CD4-positive, alpha-beta T cell (primary cell): ENCODE data around the gene GPC5. TPM values are rescaled to one million over a fixed set of nuclear protein-coding genes. Genes with fewer than 3 reads are reported as not detected.

Experiments
- ATAC-seq: fragments of 200-7000 bp; cut with Tn5 transposase; one replicate; pipeline ENCODE4 v1.10.0; 2022; ENCODE audit warnings: mild to moderate bottlenecking; ENCODE audit not compliant: poor library complexity
- CTCF ChIA-PET: fragments of 350-600 bp; sonication (Branson Sonifier 250); formaldehyde crosslinking; loops from one replicate; lab custom pipeline; 2021; ENCODE audit warnings: antibody characterized with exemption, inconsistent platforms; lab: Charles Lee
- POLR2A ChIA-PET: fragments of 350-600 bp; sonication (Branson Sonifier 250); formaldehyde crosslinking; loops from one replicate; lab custom pipeline; 2021; ENCODE audit warnings: antibody characterized with exemption, inconsistent platforms; lab: Charles Lee
- DNase-seq, 14 experiments: peaks; one replicate each; pipeline ENCODE4 v3.0.0-alpha.2; 2013 to 2020; ENCODE audit warnings: mixed read lengths in 2 of 14
- H3K27ac ChIP-seq, 2 donors: one replicate each; pipeline versions ENCODE4 v1.5.1 to v1.7.0; 2013; ENCODE audit warnings: low read length in 2 of 2, low read depth in 1 of 2, mild to moderate bottlenecking in 1 of 2
- H3K27me3 ChIP-seq, 2 experiments: 1 replicate in 1 of 2; 2 replicates in 1 of 2; pipeline versions ENCODE4 v1.6.1 to v1.7.0; 2013; ENCODE audit warnings: low read length in 2 of 2, control low read depth in 1 of 2, mild to moderate bottlenecking in 1 of 2, moderate library complexity in 1 of 2; ENCODE audit not compliant: insufficient read depth in 2 of 2, control insufficient read depth in 1 of 2
- H3K36me3 ChIP-seq: one replicate; pipeline ENCODE4 v1.6.1; 2013; ENCODE audit warnings: low read length, control low read depth; ENCODE audit not compliant: insufficient read depth
- H3K4me1 ChIP-seq: one replicate; pipeline ENCODE4 v1.6.1; 2013; ENCODE audit warnings: low read length, control low read depth; ENCODE audit not compliant: insufficient read depth
- H3K4me3 ChIP-seq: one replicate; pipeline ENCODE4 v1.5.1; 2013; ENCODE audit warnings: mild to moderate bottlenecking, low read length, moderate library complexity
- H3K9me3 ChIP-seq, 2 experiments: 1 replicate in 1 of 2; 2 replicates in 1 of 2; pipeline versions ENCODE4 v1.6.1 to v1.7.0; 2013; ENCODE audit warnings: low read length in 2 of 2, mild to moderate bottlenecking in 2 of 2, control low read depth in 1 of 2, moderate library complexity in 1 of 2; ENCODE audit not compliant: control insufficient read depth in 1 of 2, insufficient read depth in 1 of 2
- H3K27ac Mint-ChIP-seq: one replicate; pipeline ENCODE4 v1.8.0; 2020; ENCODE audit warnings: mixed read lengths
- H3K27me3 Mint-ChIP-seq: one replicate; pipeline ENCODE4 v1.8.0; 2021; ENCODE audit warnings: mixed read lengths
- H3K36me3 Mint-ChIP-seq: one replicate; pipeline ENCODE4 v1.8.0; 2021; ENCODE audit warnings: low read depth, mixed read lengths
- H3K4me1 Mint-ChIP-seq: one replicate; pipeline ENCODE4 v1.8.0; 2021; ENCODE audit warnings: low read depth, mixed read lengths
- H3K4me3 Mint-ChIP-seq: one replicate; pipeline ENCODE4 v1.8.0; 2020; ENCODE audit warnings: mild to moderate bottlenecking, mixed read lengths
- H3K9me3 Mint-ChIP-seq: one replicate; pipeline ENCODE4 v1.8.0; 2020; ENCODE audit warnings: mixed read lengths
- CTCF ChIP-seq: fragments of 200-600 bp; IDR thresholded peaks from one replicate; pipeline ENCODE4 v1.8.0; 2022; ENCODE audit warnings: antibody characterized with exemption, mild to moderate bottlenecking
- intact Hi-C, 2 experiments: fragments of 100-400 bp; cut with DNase I in 1 of 2; cut with micrococcal nuclease in 1 of 2; formaldehyde crosslinking; loops; one replicate each; pipeline versions ENCODE4 v1.15.1 to v1.9.0; 2023 to 2025; cut with DNase I, micrococcal nuclease
- total RNA-seq, 174 experiments: library from RNA in 2 of 174; stranded (reverse) in 2 of 174; gene quantifications; one replicate each; pipeline ENCODE4 v1.2.3 and lab custom pipeline; 2021 to 2026

Gene GPC5
- total RNA-seq, 2 experiments from 2014 or later = not detected

DNA sequence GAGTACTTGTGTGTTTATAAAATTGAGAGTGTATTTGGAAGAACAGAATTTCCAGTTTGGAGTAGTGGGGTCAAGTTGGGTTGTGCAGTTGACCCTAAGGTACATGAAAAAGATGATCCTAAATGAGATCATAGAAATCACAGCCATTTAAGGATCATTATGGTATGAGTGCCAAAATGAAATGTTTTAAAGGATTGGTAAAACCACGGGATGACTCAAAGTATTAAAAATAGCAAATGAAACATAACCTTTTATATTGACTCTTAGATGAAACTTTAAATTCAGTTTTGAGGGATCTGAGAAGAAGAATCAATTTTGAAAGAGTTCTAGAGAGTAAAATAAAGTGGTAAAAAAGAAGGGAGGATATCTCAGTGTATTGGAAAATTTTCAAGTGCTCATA lies 773.8 kb downstream of the GPC5 start:
- no peak for DNase-seq
- Histone ChIP-seq H3K9me3 (no peaks in the 10 kb centered on the region), H3K27me3 (no peaks in the 10 kb centered on the region), H3K36me3 (no peaks in the 10 kb centered on the region), H3K4me3 (no peak overlapping the region), H3K4me1 (no peaks in the 10 kb centered on the region), H3K27ac (no peak overlapping the region)
- Mint-ChIP-seq H3K9me3 (no peaks in the 10 kb centered on the region), H3K4me1 (no peaks in the 10 kb centered on the region), H3K27me3 (no peaks in the 10 kb centered on the region), H3K27ac (no peak overlapping the region), H3K36me3 (no peaks in the 10 kb centered on the region), H3K4me3 (no peak overlapping the region)
- ChIA-PET POLR2A (no interaction called here), CTCF (no interaction called here)
- ATAC-seq = no peak
- no peak for TF ChIP-seq CTCF
- intact Hi-C loops = no loop called here

DNA sequence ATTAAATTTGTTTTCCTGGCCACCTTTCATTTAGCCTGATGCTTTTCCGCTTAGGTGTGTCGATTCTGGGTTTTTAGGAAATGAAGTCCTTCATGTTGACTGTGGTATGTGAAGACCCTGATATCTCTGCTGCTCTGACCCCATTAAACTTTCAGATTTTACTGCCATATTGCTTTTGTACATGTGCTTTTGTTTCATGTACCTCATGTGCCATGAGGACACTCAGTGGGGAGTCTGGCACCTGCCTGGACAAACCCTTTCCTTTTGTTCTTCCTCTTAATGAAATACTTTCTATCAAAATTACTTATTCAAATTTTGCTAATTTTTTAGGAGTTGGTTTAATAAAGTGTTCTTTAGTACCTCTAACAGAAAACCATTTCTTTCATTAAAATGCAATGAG lies 774.8 kb downstream of the GPC5 start:
- Mint-ChIP-seq H3K27ac (no peak overlapping the region), H3K36me3 (no peaks in the 10 kb centered on the region), H3K27me3 (no peaks in the 10 kb centered on the region), H3K9me3 (no peaks in the 10 kb centered on the region), H3K4me1 (no peaks in the 10 kb centered on the region), H3K4me3 (no peak overlapping the region)
- TF ChIP-seq CTCF = no peak
- no peak for DNase-seq
- no peak for ATAC-seq
- POLR2A ChIA-PET = no interaction called here
- CTCF ChIA-PET = no interaction called here
- Histone ChIP-seq H3K27ac (no peak overlapping the region), H3K4me1 (no peaks in the 10 kb centered on the region), H3K4me3 (no peak overlapping the region), H3K27me3 (no peaks in the 10 kb centered on the region), H3K9me3 (no peaks in the 10 kb centered on the region), H3K36me3 (no peaks in the 10 kb centered on the region)
- intact Hi-C loops = no loop called here

- Histone ChIP-seq H3K27me3 (no peaks in the 10 kb centered on the region), H3K36me3 (no peaks in the 10 kb centered on the region), H3K4me1 (no peaks in the 10 kb centered on the region), H3K27ac (no peak overlapping the region), H3K9me3 (no peaks in the 10 kb centered on the region), H3K4me3 (no peak overlapping the region)
- no peaks in the 10 kb centered on the region for H3K4me1 Mint-ChIP-seq
- CTCF ChIA-PET = no interaction called here
- H3K36me3 Mint-ChIP-seq = no peaks in the 10 kb centered on the region
- POLR2A ChIA-PET = no interaction called here
- H3K27ac Mint-ChIP-seq = no peak overlapping the region
- no peak for TF ChIP-seq CTCF
- no peak for ATAC-seq
- intact Hi-C loops = no loop called here
- no peaks in the 10 kb centered on the region for H3K9me3 Mint-ChIP-seq
- no peaks in the 10 kb centered on the region for H3K27me3 Mint-ChIP-seq
- DNase-seq = no peak
- H3K4me3 Mint-ChIP-seq = no peak overlapping the region
These were observed 776.9 kb downstream of the GPC5 start for GRCh38 chr13:92175330-92175729.
